HG03439 (cell line): ENCODE measurements around the gene FHIP1B.
"Not testable (repeated sequence)": the region's sequence is repeated elsewhere in the genome, so short reads cannot be mapped to it uniquely, and the experiment has no call there.

Experiments
- ATAC-seq: cut with Tn5 transposase; IDR thresholded peaks from one replicate; pipeline ENCODE4 v1.9.1; 2021; ENCODE audit warnings: mild to moderate bottlenecking, moderate library complexity; ENCODE audit not compliant: unreplicated experiment

Gene FHIP1B

GRCh38 chr11:6234387-6235107 is at the start of gene FHIP1B:
Gene FHIP1B (minus strand): TSS chr11:6234636. CDS start chr11:6224516, 10,120 bp downstream.
- ATAC-seq: peak; percentile 98

GRCh38 chr11:6283453-6284023 is 49.1 kb upstream of the FHIP1B start:
- ATAC-seq: no peak

GRCh38 chr11:6280809-6281208 is 46.4 kb upstream of the FHIP1B start:
- ATAC-seq: not testable (repeated sequence)

- ATAC-seq: no peak
Measured at GRCh38 chr11:6273188-6273587, 38.8 kb upstream of the FHIP1B start.

- ATAC-seq: no peak
Measured at GRCh38 chr11:6271598-6271997, 37.2 kb upstream of the FHIP1B start.

GRCh38 chr11:6270584-6271246 is 36.3 kb upstream of the FHIP1B start:
- ATAC-seq: no peak

GRCh38 chr11:6269994-6270393 is 35.6 kb upstream of the FHIP1B start:
- ATAC-seq: no peak

- no peak for ATAC-seq
Measured at GRCh38 chr11:6268820-6269219, 34.4 kb upstream of the FHIP1B start.

GRCh38 chr11:6263662-6264061 is 29.2 kb upstream of the FHIP1B start:
- ATAC-seq: no peak

GRCh38 chr11:6260207-6260726 is 25.8 kb upstream of the FHIP1B start:
- ATAC-seq: no peak

- no peak for ATAC-seq
Measured at GRCh38 chr11:6258571-6259081, 24.2 kb upstream of the FHIP1B start.

- no peak for ATAC-seq
Measured at GRCh38 chr11:6258141-6258540, 23.7 kb upstream of the FHIP1B start.

GRCh38 chr11:6253197-6253596 is 18.8 kb upstream of the FHIP1B start:
- ATAC-seq: no peak

GRCh38 chr11:6251990-6252473 is 17.6 kb upstream of the FHIP1B start:
- no peak for ATAC-seq

GRCh38 chr11:6251120-6251733 is 16.8 kb upstream of the FHIP1B start:
- ATAC-seq: peak; percentile 69

GRCh38 chr11:6249770-6250555 is 15.5 kb upstream of the FHIP1B start:
- no peak for ATAC-seq

- not testable (repeated sequence) for ATAC-seq
Measured at GRCh38 chr11:6248897-6249296, 14.5 kb upstream of the FHIP1B start.

- ATAC-seq: no peak
Measured at GRCh38 chr11:6248248-6248647, 13.8 kb upstream of the FHIP1B start.

GRCh38 chr11:6245536-6245935 is 11.1 kb upstream of the FHIP1B start:
- ATAC-seq: no peak

- no peak for ATAC-seq
Measured at GRCh38 chr11:6241316-6241715, 6.9 kb upstream of the FHIP1B start.
